Pons (tissue), 1 donor: ENCODE data around the gene SAP130.
A peak's percentile ranks its signal among the peaks of the same experiment; 100 is the strongest.

ENCODE experiments used
- DNase-seq: peaks from one replicate; pipeline ENCODE4 v3.0.0-alpha.2; 2016; ENCODE audit warnings: low spot score

Gene SAP130

GRCh38 chr2:128027801-128028667, at the start of gene SAP130:
Gene SAP130 (minus strand): TSS chr2:128028059. CDS start chr2:128026292, 1,767 bp downstream.
- peak; percentile 92 for DNase-seq

GRCh38 chr2:128076461-128077106, 48.7 kb upstream of the SAP130 start:
- no peak for DNase-seq

- DNase-seq: no peak
These were observed 45.4 kb upstream of the SAP130 start for GRCh38 chr2:128073278-128073677.

GRCh38 chr2:128069769-128070168, 41.9 kb upstream of the SAP130 start:
- DNase-seq: no peak

GRCh38 chr2:128064353-128064752, 36.5 kb upstream of the SAP130 start:
- DNase-seq: no peak

GRCh38 chr2:128062571-128062970, 34.7 kb upstream of the SAP130 start:
- no peak for DNase-seq

GRCh38 chr2:128058114-128058513, 30.3 kb upstream of the SAP130 start:
- no peak for DNase-seq

- DNase-seq: no peak
These were observed 29.5 kb upstream of the SAP130 start for GRCh38 chr2:128057334-128057733.

GRCh38 chr2:128054104-128054885, 26.4 kb upstream of the SAP130 start:
- DNase-seq: no peak

- DNase-seq: no peak
These were observed 25.5 kb upstream of the SAP130 start for GRCh38 chr2:128053331-128053730.

GRCh38 chr2:128043041-128043440, 15.2 kb upstream of the SAP130 start:
- no peak for DNase-seq

- DNase-seq: no peak
These were observed 13.7 kb upstream of the SAP130 start for GRCh38 chr2:128041561-128041960.

- no peak for DNase-seq
These were observed 12.4 kb upstream of the SAP130 start for GRCh38 chr2:128040166-128040771.

GRCh38 chr2:128039535-128039934, 11.7 kb upstream of the SAP130 start:
- no peak for DNase-seq

- DNase-seq: no peak
These were observed 10.6 kb upstream of the SAP130 start for GRCh38 chr2:128038411-128038810.

- DNase-seq: no peak
These were observed 9.8 kb upstream of the SAP130 start for GRCh38 chr2:128037649-128038048.

GRCh38 chr2:128036748-128037607, 9.1 kb upstream of the SAP130 start:
- no peak for DNase-seq

- no peak for DNase-seq
These were observed 4.2 kb upstream of the SAP130 start for GRCh38 chr2:128032092-128032491.

- peak; percentile 16 for DNase-seq
These were observed 802 bp upstream of the SAP130 start for GRCh38 chr2:128028668-128029054.

- DNase-seq: peak; percentile 99
These were observed 520 bp downstream of the SAP130 start for GRCh38 chr2:128027278-128027800.
